Measurements from ENCODE around the gene HERC4. TPM values are rescaled to one million over a fixed set of nuclear protein-coding genes. Genes with fewer than 3 reads are reported as not detected.

HERC4 gene
- total and polyA plus RNA-seq, 2 donors (not counting 3 experiments of a cell fraction or from before 2014, with no cell fraction given), result 10.6 to 73.7 TPM

DNA sequence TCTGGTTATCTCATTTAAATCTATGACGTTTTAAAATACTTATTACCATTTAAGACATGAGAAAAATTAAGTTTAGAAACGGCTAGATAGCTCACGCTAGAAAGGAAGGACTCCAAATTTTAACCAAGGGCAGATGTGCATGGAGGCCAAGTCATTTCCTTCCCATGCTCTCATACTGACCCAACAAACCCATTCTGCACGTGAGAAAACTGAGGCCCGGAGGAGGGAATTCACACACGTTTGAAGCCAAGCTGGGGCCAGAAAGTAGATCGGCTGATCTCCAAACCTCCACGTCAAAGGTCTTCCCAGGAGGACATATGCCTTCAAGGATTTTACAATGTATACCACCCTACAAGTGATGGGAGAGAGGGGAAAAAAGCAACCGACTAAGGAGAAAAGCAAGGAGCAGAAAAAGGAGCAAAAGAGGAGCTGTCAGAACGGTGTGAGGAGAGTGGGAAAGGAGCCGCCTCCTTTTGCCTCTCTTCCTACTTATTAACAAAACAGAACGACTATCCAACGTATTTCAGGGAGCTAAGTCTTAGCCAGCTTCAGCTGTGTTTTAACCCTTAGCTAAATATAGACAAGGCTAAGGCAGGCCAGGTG lies 191.3 kb downstream of the HERC4 start:
- peak overlapping the region in 2 of 3 experiments; percentile 39 to 95 for H3K4me3 ChIP-seq (replicated peaks in 1 of 3; ENCODE audit: insufficient read depth in 1 of 3, low read depth in 1 of 3, low read length in 3 of 3)
- dilution Hi-C loops (cut with MboI; ENCODE audit: extremely low pct_ligation_motif_present, low sequenced_read_pairs) (no loop called here), intact Hi-C loops (cut with micrococcal nuclease) (loop anchor here (1.0 to 2.0 kb wide), 8 partner anchors 29 to 447 kb away; no protein-coding TSS in a partner anchor)
- peak overlapping the region; percentile 70 for H2AFZ ChIP-seq (ENCODE audit: low read depth, low read length)
- ChIA-PET CTCF (interaction anchor here (0.6 to 5.1 kb wide), 8 partner anchors 11 to 329 kb away, joined by 3 to 23 read pairs (median 4); no protein-coding TSS in a partner anchor), POLR2A (interaction anchor here (0.6 kb wide), 1 partner anchor 34 kb away, joined by 4 read pairs; no protein-coding TSS in a partner anchor)
- TF ChIP-seq GATA2 (IDR thresholded peaks at IDR 0.05; ENCODE audit: insufficient read depth, insufficient read length, low read depth, low read length) (no peak), EZH2 (IDR thresholded peaks at IDR 0.05; ENCODE audit: borderline replicate concordance, low read depth, low read length, severe bottlenecking) (no peak), MYC (IDR thresholded peaks at IDR 0.05; ENCODE audit: low read depth, low read length) (no peak), JUN (IDR thresholded peaks at IDR 0.05; ENCODE audit: borderline replicate concordance, insufficient read depth, insufficient read length, low read depth) (no peak), POLR2AphosphoS5 (IDR thresholded peaks at IDR 0.05; ENCODE audit: insufficient read depth, low read depth, low read length) (no peak), FOS (IDR thresholded peaks at IDR 0.05; ENCODE audit: borderline replicate concordance, insufficient read depth, low read length) (no peak), POLR2A (IDR thresholded peaks at IDR 0.05; ENCODE audit: low read depth, low read length) (no peak)
- TF ChIP-seq, protein P1, sequence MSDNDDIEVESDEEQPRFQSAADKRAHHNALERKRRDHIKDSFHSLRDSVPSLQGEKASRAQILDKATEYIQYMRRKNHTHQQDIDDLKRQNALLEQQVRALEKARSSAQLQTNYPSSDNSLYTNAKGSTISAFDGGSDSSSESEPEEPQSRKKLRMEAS (IDR thresholded peaks at IDR 0.05; ENCODE audit: insufficient read depth, insufficient read length), result no peak
- TF ChIP-seq, protein P2, sequence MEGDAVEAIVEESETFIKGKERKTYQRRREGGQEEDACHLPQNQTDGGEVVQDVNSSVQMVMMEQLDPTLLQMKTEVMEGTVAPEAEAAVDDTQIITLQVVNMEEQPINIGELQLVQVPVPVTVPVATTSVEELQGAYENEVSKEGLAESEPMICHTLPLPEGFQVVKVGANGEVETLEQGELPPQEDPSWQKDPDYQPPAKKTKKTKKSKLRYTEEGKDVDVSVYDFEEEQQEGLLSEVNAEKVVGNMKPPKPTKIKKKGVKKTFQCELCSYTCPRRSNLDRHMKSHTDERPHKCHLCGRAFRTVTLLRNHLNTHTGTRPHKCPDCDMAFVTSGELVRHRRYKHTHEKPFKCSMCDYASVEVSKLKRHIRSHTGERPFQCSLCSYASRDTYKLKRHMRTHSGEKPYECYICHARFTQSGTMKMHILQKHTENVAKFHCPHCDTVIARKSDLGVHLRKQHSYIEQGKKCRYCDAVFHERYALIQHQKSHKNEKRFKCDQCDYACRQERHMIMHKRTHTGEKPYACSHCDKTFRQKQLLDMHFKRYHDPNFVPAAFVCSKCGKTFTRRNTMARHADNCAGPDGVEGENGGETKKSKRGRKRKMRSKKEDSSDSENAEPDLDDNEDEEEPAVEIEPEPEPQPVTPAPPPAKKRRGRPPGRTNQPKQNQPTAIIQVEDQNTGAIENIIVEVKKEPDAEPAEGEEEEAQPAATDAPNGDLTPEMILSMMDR (IDR thresholded peaks at IDR 0.05; ENCODE audit: extremely low read depth in 1 of 2, insufficient read depth in 1 of 2, low read depth in 1 of 2, low read length in 2 of 2), result no peak
- BruUV-seq (replicated peaks), result TSS peak; percentile 72
- peaks cover 4 to 6% of the 10 kb centered on the region in 2 experiments for H3K36me3 ChIP-seq (ENCODE audit: control insufficient read depth in 2 of 2, extremely low read depth in 1 of 2, insufficient read depth in 2 of 2, low read length in 2 of 2)
- H3K9me1 ChIP-seq (replicated peaks; ENCODE audit: control insufficient read depth, extremely low read depth, insufficient read depth, low read length), result no peaks in the 10 kb centered on the region
- H3K4me2 ChIP-seq (ENCODE audit: insufficient read depth, low read length), result peak overlapping the region; percentile 66
- H3K9ac ChIP-seq (replicated peaks; ENCODE audit: extremely low read depth, insufficient read depth, low read length), result peak overlapping the region; percentile 73
- peaks cover 11% of the 10 kb centered on the region for H3K4me1 ChIP-seq (ENCODE audit: control insufficient read depth, extremely low read depth, insufficient read depth, low read length)
- H3K9me3 ChIP-seq (replicated peaks; ENCODE audit: control insufficient read depth, insufficient read depth, low read length), result no peaks in the 10 kb centered on the region
- H3K27me3 ChIP-seq (ENCODE audit: control insufficient read depth in 2 of 2, insufficient read depth in 2 of 2, low read length in 2 of 2), result no peaks in the 10 kb centered on the region
- FAIRE-seq (peak; percentile 15), DNase-seq (ENCODE audit: low read depth, low spot score) (no peak)
- H3K79me2 ChIP-seq (ENCODE audit: control insufficient read depth, insufficient read depth, low read length), result peaks cover 29% of the 10 kb centered on the region
- H4K20me1 ChIP-seq (replicated peaks; ENCODE audit: control insufficient read depth, extremely low read depth, insufficient read depth, low read length), result no peaks in the 10 kb centered on the region
- H3K27ac ChIP-seq (ENCODE audit: insufficient read depth, low read depth, low read length), result peak overlapping the region; percentile 29

All from endothelial cell of umbilical vein (primary cell).